ENCODE measurements around the gene MVD.

The MVD gene

GRCh38 chr16:88697831-88698615 lies 35.1 kb upstream of the MVD start:
- in situ Hi-C loops (cut with HindIII; ENCODE audit: low sequenced_read_pairs), result no loop called here

DNA sequence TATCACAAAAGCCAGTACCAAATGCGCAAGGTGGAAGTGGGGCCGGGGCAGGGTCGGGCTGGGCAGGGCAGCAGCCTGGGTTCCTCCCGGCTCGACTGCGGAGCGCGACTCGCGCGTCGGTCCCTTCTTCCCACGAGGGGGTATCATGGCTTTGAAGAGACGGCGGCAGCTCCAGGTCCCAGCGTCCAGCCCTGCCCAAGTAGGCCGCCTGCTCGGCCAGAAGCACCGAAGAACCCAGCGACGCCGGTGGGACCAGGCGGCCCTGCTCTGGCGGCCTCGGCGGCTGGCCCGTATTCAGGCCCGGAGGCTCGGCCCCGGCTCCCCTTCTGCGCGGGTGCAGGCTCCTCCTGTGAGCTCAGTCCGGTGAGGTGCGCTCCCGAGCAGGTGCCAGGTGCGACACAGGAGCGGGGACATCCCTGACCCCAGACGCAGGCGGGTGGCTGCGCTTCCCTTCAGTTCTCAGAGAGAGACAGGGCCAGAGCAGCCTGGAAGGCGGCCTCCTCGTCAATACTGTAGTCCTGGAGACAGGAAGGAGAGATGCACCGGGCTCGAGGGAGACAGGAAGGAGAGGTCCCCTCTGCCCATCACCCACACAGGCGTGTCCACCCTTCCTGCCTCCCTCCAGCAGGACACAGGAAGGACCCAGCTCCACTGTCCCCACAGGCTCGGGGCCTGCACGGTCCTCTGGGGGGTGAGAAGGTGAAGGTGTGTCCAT lies 34.4 kb upstream of the MVD start:
- in situ Hi-C loops (cut with HindIII; ENCODE audit: low sequenced_read_pairs), result no loop called here

DNA sequence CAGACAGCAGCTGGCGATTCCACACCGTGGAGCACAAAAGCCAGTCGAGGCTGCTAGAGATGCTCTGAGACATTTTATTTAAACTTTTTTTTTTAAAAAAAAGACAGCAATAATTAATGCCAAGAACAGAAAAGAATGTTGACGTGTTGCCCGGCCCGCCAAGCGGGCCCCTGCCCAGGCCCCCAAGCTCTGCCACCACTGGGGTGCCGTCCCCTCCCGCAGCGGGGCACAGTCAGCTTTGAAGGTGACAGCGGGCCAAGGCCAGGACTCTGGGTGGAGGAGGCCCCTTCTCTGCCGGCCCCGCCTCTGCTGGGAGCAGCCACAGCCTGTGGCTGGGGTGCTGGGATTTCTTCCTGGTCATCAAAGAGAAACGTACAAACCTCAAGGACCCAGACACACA lies 33.5 kb upstream of the MVD start:
- in situ Hi-C loops (cut with HindIII; ENCODE audit: low sequenced_read_pairs), result no loop called here

DNA sequence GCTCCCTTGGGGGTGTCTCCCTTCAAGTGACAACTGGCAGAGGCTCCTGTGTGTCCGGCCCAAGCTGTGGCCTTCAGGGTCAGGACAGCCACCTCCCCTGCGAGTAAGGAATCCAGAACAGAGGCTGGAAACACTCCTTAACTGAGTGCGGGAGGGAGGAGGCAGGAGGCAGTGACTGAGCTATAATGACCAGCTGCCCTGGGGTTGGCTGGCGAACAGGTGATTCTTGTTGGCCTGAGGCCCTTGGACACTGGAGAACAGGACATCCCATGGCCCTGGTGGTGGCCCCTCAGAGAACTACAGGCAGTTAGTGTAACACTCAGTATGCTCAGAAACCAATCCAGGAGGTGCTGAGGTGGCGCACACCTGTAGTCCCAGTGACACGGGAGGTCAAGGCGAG lies 32.9 kb upstream of the MVD start:
- in situ Hi-C loops (cut with HindIII; ENCODE audit: low sequenced_read_pairs), result no loop called here

GRCh38 chr16:88695218-88695617 lies 32.3 kb upstream of the MVD start:
- in situ Hi-C loops (cut with HindIII; ENCODE audit: low sequenced_read_pairs), result no loop called here

DNA sequence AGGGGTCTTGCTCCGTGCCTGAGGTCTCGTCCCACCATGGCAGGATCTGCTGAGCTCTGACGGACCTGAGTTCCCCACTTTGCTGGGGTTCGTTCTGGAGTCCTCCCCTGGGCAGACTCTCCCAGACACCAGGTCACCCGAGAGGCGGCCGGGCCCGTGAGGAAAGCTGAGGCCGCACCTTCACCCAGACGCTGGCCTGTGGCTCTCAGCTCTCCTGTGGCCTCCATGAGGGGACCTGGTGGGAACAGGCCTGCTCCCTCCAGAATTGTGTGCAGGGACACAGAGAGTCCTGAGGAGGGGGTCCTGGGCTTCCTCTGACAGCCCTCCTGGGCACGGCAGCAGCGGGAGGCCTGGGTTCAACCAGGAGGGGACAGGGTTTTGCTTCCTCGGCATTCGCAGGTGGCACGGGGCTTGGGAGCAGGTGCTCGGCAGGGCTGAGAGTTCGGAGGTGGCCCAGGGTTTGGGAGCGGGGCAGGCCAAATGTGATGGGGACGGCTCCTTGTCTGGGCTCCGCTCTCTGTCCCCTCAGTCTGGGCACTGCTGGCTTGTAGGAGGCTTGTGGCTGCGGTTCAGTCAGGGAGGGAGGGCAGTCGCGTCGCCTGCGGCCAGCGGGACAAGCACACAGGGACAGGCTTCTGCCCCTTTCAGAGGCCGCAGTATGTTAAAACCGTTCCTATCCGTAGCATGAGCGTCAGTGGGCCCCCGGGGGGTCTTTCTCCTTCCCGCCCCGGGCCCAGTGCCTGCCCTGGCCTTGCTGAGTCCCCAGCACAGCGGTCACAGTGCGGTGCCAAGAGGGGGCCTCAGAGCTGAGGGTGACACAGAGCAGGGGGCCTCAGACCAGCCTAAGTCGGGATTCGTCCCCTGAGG lies 31.6 kb upstream of the MVD start:
- in situ Hi-C loops (cut with HindIII; ENCODE audit: low sequenced_read_pairs), result no loop called here

DNA sequence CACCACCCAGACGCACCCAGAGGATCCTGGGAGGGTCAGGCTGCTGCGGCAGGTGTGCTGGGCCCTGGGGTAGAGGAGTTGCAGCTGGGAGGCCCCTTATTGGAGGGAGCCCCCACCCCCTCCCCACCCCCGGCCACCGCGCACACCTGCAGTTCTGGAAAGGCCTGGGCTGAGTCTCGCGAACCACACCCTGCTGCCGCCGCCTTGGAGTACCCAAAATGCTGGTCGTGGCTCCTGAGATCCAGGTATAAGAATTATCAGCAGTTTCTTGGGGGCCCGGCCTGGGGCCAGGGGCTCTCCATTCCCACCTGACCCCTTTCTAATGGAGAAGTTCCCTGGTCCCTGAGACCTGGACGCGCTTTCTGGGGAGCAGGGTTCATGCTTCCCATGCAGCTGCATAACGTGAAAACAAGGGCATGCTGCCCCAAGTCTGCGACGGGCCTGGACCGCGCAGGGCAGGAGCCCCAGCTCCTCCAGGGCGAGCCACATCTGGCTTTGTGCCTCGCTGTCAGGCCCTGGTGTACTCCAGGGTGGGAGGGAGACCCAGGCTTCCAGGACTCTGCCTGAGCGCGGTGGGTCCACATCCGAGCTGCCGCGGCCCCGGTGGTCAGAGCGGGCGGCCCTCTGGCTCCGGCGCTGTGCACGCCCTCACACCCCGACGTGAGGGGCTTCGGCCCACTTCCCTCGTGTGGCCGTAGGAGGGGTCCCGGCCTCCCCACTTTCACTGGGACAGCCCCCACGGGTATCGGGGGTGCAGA lies 30.7 kb upstream of the MVD start:
- in situ Hi-C loops (cut with HindIII; ENCODE audit: low sequenced_read_pairs), result no loop called here

- in situ Hi-C loops (cut with HindIII; ENCODE audit: low sequenced_read_pairs), result no loop called here
These were observed 30.0 kb upstream of the MVD start for GRCh38 chr16:88692861-88693260.

GRCh38 chr16:88691924-88692560 lies 29.2 kb upstream of the MVD start:
- in situ Hi-C loops (cut with HindIII; ENCODE audit: low sequenced_read_pairs), result no loop called here

DNA sequence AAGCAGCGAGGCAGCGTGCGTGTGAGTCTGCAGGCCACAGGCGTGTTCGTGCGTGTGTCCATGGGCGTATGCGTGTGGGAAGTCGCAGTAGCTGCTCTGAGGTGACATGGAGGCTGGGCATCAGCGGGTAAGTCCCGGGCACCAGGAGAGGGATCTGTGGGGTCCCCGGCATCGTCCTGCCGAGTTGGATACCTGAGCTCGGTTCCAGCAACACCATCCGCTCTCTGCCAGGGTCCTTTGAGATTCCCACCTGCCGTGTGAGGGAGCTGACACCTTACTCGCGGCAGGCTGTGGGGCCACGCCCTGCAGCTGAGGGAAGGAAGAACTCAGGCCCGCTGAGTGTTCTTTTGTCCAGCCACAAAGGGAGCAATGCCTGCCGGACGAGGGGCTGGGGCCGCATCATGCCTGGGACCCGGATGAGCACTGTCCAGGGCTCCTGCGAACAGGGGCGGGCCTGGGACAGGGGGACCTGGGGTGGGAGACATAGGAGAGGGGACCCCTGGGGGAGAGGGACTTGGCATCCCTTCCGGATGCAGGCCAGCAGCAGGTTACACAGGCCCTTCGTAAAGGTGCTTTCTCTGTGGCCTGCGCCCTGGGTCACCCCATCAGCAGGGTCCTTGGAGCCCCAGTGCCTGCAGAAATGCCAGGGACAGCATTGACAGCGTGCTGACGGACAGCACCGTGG lies 28.4 kb upstream of the MVD start:
- in situ Hi-C loops (cut with HindIII; ENCODE audit: low sequenced_read_pairs), result no loop called here

GRCh38 chr16:88690341-88691128 lies 27.6 kb upstream of the MVD start:
- in situ Hi-C loops (cut with HindIII; ENCODE audit: low sequenced_read_pairs), result no loop called here

GRCh38 chr16:88688013-88688778 lies 25.3 kb upstream of the MVD start:
- in situ Hi-C loops (cut with HindIII; ENCODE audit: low sequenced_read_pairs), result no loop called here

- in situ Hi-C loops (cut with HindIII; ENCODE audit: low sequenced_read_pairs), result no loop called here
These were observed 24.8 kb upstream of the MVD start for GRCh38 chr16:88687676-88688012.

DNA sequence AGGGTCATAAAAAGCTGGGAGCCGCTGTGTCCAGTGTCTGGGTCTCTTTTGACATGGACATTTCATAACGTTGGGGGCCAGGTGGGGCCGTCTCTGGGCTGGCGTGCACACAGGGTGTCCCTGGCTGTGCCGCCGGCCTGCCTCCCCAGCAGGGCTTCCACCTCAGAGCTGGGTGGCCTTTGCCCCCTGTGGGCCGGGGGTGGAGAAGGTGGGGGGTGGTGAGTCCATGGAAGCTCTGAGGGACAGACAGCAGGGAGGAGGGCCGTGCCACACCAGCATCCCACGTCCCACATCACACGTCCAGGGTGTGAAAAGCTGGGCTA lies 24.3 kb upstream of the MVD start:
- in situ Hi-C loops (cut with HindIII; ENCODE audit: low sequenced_read_pairs), result no loop called here

- in situ Hi-C loops (cut with HindIII; ENCODE audit: low sequenced_read_pairs), result no loop called here
These were observed 23.8 kb upstream of the MVD start, which contains the start of gene SNAI3 for GRCh38 chr16:88686439-88687253. TSS of gene SNAI3 (minus strand) at chr16:88686507. CDS start at chr16:88686406, 101 bp downstream.

DNA sequence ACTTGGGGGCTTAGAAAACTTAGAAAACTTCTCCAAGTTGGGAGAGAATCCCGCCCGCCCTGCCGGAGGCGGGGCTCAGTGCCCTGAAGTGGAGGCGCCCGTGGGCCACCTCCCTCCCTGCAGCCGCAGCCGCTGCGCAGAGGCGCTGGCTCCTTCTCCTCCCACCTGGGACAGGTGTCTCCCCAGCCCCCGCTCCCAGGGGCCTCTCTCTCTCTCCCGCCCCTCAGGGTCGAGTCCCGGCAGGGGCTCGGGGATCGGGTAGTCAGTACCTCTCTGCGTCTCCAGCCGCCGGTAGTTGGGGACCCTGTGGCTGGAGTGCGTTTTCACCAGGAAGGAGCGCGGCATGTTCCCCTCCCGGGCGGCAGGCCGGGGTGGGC lies 23.2 kb upstream of the MVD start:
- in situ Hi-C loops (cut with HindIII; ENCODE audit: low sequenced_read_pairs), result no loop called here

DNA sequence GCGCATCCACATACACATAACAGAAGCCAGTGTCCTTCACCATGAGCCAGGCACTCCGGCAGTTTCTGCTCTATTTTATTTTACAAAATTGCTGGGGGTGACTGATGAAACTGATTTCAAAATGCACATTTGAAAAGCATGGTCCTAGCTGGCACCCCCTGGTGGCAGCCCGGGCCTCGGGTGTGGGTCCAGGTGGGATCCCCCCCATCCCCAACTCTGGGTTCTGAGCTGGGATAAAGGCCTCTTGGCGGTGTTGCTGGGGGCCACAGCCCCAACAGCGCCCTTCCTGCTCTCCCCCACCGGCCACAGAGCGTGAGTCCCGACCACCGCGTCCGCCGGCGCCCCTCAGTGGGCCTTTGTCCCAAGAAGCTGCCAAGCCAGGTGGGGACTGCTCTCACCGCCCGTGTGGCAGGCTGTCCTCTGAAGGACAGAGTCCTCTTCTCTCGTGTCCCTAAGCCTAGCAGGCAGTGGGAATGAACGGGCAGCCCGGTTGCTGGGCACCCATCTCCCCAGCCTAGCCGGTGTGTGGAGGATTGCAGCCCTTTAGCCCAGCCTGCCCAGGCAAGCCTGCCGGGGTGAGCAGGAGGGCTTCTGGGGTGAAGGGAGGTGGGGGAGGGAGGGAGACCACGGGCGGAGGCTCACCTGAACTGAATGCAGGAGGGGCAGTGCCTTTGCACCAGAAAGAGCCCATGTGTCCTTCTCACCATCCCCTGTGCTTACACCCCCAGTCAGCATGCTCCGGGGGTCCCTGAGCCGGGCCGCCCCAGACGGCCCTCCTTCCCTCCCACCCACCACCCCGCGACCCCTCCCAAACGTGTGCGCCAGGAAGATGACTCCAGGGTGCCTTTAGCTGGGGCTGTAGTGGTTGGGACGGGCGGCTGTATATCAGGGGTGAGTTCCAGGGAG lies 22.5 kb upstream of the MVD start:
- in situ Hi-C loops (cut with HindIII; ENCODE audit: low sequenced_read_pairs), result no loop called here
